GM19463 (cell line): ENCODE results near the gene ZFP37.
"Not testable (repeated sequence)": the region's sequence is repeated elsewhere in the genome, so short reads cannot be mapped to it uniquely, and the experiment has no call there.

Experiments used
- ATAC-seq: cut with Tn5 transposase; IDR thresholded peaks from one replicate; pipeline ENCODE4 v1.9.1; 2021; ENCODE audit warnings: mild to moderate bottlenecking, moderate library complexity; ENCODE audit not compliant: unreplicated experiment

The ZFP37 gene

DNA sequence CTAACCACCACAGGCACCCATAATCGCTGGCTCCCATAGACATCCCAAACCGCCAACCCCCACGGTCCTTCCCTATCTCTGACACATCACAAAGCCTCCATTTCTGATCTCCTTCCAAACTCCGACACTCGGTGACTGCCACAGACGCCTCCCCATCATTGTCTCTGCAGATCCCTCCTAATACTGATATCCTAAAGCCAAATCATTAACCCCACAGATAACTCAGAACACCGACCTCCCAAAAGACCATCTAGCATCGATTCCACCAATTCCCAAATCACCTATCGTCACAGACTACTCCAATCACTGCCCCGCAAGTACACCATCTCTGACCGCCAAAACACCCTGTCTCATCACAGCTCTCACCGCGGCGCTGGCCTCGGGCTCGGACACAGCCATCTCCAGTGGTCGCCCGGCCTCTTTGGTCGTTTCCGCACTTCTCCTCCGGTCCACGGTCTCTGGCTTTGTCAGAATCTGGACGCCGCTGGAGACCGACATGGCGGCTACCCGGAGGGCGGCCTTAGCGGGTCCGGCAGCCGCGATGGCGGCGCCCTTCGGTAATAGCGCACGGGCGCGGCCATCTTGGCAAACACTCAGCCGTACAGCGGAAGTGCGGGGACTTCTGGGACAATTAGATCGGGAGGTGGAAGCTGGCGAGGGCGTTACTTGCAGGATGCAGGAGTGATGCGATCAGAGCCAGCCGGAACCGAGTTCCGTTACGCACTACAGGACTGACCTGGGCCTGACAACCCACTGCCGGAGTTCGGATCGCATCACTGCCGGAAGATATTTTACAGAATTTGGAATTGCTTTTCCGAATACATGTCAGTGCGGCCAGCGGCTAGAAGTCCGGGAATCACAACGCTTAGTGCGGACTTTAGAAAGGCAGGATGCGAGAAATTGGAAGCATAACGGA, at the start of gene ZFP37:
Gene ZFP37, minus strand, starts transcription at position 534 of the 916 bp plus-strand sequence. Its CDS starts 36 bp downstream, at position 498.
- ATAC-seq: no peak

- ATAC-seq: not testable (repeated sequence)
Observed at GRCh38 chr9:113105345-113105744, 48.8 kb upstream of the ZFP37 start.

DNA sequence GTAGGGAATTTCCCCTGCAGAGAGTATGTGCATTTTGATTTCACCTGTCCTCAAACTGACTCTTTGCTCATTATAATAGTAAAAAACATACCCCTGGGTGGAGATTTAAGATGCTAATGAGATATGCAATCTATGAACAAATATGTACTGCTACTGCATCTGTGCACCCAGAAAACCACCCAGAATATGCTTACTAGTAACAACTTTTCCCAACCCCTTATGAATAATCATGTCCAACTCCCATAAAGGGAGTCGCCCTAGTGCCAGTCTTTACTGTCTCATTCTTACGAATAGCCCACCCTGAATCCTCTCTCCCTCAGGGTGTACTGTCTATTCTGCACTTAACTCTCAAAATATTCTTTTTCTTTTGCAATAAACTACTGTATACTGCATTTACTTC, 39.0 kb upstream of the ZFP37 start:
- ATAC-seq: no peak

DNA sequence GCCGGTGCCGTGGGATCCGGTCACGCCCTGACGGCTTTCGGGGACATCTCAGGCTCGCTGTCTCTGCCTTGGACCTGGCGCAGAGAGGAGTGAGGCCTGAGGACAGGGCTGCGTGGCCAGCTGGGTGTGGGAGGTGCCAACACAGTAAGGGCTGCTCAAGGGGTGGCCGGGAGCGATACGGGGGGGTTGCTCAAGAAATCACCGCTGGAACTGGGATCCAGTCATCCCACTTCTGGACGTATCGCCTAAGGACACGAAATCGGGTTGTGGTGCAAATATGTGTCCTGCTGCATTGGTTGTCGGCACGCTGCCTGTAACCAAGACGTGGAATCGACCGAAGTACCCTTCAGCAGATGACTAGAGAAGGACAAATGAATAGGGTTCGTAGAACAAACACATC, 33.4 kb upstream of the ZFP37 start:
- ATAC-seq: not testable (repeated sequence)

GRCh38 chr9:113089143-113089505, 32.6 kb upstream of the ZFP37 start:
- ATAC-seq: not testable (repeated sequence)

GRCh38 chr9:113088456-113089142, 32.1 kb upstream of the ZFP37 start:
- ATAC-seq: not testable (repeated sequence)

- not testable (repeated sequence) for ATAC-seq
Observed at GRCh38 chr9:113062932-113063310, 6.4 kb upstream of the ZFP37 start.

DNA sequence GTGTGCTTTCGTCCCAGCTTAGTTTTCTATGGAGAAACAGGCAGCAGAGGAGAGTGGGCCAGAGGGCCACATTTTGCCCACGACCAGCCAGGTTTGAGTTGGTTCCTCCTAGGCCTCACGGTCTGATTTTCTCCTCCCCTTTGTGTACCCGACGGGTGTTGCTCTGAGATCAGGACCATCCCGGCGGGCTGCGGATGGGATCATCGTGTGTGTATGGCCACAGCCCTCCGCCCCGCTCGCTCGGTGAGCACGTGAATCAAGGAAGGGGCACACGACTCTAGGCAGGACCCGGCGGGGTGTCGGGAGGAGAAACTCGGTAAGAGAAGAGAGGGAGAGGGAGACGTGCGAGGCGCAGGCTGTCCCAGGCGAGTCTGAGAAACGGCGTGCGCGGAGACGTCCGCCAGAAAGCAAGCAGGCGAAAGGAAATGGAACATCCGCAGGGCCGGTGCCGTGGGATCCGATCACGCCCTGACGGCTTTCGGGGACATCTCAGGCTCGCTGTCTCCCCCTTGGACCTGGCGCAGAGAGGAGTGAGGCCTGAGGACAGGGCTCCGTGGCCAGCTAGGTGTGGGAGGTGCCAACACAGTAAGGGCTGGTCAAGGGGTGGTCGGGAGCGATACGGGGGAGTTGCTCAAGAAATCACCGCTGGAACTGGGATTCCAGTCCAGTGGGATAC, 5.9 kb upstream of the ZFP37 start:
- not testable (repeated sequence) for ATAC-seq

DNA sequence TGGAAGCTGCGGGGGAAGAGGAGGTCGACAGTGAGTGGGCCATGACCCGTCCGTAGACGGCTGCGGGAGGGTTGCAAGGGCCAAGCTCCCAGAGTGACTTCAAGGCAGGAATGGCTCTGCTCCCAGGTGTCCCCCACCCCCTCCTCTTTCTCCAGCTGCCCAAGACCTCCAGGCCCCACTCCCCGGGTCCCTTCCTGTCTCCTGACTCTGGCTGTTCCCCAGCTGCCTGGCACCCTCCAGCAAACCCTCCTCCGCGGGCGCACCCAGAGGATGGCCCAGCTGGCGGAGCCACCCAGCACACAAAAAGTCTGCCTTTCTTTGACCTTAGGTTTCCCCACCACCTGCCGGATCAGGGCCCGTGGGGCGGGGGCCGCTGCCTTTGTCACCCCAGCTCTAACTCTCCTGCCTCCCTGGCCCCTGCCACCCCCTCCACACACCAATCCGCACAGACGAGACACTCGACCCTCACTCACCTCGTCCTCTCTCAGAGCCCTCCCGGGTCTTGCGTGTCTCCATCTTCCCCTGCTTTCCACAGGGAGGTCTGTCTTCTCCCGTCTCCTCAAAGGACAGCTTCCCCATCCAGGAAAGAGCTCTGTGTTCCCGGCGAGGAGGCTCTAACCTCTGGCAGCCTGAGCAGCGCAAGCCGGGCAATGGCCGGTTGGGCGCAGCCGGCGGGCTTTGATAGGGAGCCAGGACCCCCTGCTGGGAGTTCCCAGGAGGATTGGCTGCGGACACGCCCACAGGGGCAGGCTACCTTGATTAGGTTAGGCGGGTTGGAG, 4.7 kb upstream of the ZFP37 start:
- not testable (repeated sequence) for ATAC-seq

DNA sequence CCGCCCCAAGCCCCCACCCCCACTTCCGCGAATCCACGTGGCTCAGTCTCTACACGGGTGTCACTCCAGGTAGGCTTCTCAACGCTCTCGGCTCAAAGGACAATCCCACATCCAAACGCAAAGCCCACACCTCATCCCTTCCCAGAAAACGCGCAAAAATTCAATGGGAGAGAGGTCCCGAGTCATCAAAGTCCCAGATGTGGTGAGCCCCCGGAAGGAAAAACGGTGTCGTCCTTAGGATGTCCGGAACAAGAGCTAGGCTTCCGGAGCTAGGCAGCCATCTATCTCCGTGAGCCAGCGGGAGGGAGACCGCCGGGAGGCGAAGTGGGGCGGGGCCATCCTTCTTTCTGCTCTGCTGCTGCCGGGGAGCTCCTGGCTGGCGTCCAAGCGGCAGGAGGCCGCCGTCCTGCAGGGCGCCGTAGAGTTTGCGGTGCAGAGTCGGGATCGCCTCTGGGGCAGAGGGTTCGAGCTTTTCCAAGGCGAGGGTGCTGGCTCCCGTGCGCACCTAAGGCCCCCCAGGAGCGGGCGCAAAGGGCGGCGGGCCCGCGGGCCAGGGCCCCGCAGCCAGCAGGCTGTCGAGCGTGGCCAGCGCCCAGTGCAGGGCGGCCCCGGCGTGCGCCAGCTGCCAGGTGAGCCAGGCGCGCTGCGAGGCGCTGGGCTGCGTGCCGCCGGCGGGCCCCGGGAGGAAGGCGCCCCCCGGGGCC, 3.2 kb upstream of the ZFP37 start:
- ATAC-seq: not testable (repeated sequence)

- ATAC-seq: no peak
Observed at GRCh38 chr9:113057193-113057592, 669 bp upstream of the ZFP37 start.

DNA sequence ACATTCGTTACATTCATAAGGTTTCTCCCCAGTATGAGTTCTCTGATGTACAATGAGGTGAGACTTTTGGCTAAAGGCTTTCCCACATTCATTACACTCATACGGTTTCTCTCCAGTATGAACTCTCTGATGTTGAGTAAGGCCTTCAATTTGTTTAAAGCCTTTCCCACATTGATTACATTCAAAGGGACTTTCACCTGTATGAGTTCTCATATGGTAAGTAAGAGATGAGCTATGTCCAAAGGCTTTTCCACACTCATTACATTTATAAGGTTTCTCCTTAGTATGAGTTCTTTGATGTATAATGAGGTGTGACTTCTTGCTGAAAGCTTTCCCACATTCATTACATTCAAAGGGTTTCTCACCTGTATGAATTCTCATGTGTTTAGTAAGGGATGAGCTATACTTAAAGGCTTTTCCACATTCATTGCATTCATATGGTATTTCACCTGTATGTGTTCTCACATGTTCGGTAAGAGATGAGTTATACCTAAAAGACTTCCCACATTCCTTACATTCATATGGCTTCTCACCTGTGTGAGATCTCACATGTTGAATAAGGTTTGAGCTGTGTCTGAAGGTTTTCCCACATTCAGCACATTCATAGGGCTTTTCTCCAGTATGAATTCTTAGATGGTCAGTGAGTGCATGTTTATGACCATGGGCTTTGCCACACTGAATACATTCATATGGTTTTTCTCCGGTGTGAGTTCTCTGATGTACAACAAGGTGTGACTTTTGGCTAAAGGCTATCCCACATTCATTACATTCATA, 13.5 kb downstream of the ZFP37 start:
- ATAC-seq: no peak

DNA sequence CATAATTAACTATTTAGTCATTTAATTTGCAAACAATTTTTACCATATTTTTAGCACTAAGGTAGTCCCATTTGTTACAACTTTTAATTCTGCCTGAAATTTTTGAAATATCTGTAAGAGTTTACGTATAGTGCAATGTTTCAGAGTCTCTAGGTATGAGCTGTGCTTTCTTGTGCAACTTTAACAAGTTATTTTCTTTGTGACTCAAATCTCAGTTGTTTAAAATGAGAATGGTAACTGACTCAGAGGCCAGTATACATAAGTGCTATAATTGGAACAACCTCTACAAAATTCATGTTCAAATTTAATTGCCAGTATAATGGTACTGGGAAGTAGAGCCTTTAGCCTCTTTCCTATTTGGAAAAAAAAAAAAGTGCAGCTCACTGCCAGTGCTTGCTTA, 30.3 kb downstream of the ZFP37 start:
- ATAC-seq: no peak

DNA sequence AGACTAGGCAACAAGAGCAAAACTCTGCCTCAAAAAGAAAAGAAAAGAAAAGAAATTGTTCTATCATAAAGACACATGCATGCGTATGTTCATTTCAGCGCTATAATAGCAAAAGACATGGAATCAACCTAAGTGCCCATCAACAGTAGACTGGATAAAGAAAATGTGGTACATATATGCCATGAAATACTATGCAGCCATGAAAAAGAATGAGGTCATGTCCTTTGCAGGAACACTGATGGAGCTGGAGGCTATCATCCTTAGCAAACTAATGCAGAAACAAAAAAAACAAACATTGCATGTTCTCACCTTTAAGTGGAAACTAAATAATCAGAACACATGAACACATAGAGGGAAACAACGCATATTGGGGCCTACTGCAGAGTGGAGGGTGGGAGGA, 38.3 kb downstream of the ZFP37 start:
- no peak for ATAC-seq

- ATAC-seq: no peak
Observed at GRCh38 chr9:113012492-113012891, 44.0 kb downstream of the ZFP37 start.

DNA sequence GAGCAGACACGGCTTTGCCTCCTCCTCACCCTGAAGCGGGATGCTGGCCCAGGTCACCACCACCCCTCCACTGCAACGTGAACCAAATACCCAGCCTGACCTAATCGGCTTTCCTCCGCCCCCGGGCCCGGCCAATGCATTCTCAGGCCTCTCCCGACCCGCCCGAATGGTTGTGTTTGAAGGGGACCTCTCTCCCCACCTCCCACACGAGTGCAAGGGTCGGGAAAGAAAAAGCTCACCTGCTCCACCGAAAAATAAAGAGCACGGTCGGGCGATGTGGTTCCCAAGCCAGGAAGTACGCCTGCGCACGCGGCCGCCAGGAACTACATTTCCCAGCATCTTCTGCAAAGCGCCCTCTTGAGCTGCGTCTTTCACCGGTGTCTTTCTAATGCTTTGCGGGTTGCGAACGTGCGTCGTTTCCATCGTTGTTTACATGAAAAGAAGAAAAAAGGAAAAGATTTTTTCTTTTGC, 44.6 kb downstream of the ZFP37 start, which contains the start of gene ZNF883:
Gene ZNF883, minus strand, starts transcription at position 282 of the 471 bp plus-strand sequence.
- ATAC-seq: no peak

GRCh38 chr9:113005777-113006176, 50.7 kb downstream of the ZFP37 start:
- no peak for ATAC-seq

DNA sequence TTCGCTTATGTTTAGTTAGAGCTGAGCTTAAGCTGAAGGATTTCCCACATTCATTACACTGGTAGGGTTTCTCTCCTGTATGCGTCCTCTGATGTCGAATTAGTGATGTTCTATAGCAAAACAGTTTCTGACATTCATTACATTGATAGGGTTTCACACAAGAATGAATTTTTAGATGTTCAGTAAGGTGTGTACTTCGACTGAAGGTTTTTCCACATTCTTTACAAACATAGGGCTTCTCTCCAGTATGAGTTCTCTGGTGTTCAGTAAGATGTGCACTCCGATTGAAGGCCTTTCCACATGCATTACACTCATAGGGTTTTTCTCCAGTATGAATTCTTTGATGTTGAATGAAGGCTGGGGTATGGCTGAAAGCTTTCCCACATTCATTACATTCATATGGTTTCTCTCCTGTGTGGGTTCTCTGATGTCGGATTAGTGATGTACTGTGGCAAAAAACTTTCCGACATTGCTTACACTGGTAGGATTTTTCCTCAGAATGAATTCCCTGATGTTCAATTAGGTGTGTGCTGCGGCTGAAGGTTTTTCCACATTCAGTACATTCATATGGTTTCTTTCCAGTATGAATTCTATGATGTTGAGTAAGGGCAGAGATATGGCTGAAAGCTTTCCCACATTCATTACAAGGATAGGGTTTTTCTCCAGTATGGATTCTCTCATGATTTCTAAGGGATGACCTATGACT, 59.1 kb downstream of the ZFP37 start:
- no peak for ATAC-seq
